ENCODE measurements around the gene ERBIN. TPM values are rescaled to one million over a fixed set of nuclear protein-coding genes. Genes with fewer than 3 reads are reported as not detected.

The ERBIN gene
- polyA plus RNA-seq, 1 of the 3 experiments (the other 2 are of a cell fraction), result 10.3 TPM

DNA sequence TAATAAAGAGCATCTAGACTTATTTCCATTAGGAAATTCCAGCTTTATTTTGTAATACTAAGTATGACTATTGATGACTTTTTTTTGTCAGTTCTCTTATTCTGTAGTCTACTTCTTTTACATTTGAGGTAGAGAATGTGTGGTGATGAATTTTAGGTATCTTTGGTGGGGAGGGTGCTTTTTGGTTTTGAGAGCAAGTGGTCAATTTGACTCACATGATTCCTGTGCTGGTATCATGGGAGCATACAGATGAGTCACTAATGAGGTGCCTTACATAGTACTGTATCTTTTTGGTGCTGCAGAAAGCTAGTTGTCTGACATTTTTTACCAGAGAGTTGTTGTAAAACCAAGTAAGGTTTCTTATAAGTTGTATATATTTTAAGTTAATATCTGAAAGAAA lies 35.3 kb downstream of the ERBIN start:
- CTCF ChIA-PET, result no interaction called here
- H3K9ac ChIP-seq, result no peak overlapping the region
- H2AFZ ChIP-seq (ENCODE audit: low read depth), result no peak overlapping the region
- no peaks in the 10 kb centered on the region for H3K9me3 ChIP-seq
- no peaks in the 10 kb centered on the region for H3K27me3 ChIP-seq (ENCODE audit: insufficient read depth)
- H4K20me1 ChIP-seq (ENCODE audit: insufficient read depth), result peaks cover 84% of the 10 kb centered on the region
- TF ChIP-seq FOSL2 (IDR thresholded peaks at IDR 0.05; ENCODE audit: borderline replicate concordance, low read depth) (peak; percentile 68), JUND (IDR thresholded peaks at IDR 0.05) (peak; percentile 29; the same call in 1 of the 2 replicates), ZBTB33 (IDR thresholded peaks at IDR 0.05; ENCODE audit: borderline replicate concordance, low read depth) (no peak)
- H3F3A ChIP-seq (replicated peaks; ENCODE audit: insufficient read depth), result peaks cover 19% of the 10 kb centered on the region
- peak overlapping the region in 1 of 2 experiments; percentile 20; a peak in 2 of 4 replicates for H3K27ac ChIP-seq (ENCODE audit: low read depth in 2 of 2, low read length in 1 of 2)
- POLR2A ChIA-PET, result no interaction called here
- peaks cover 99% of the 10 kb centered on the region for H3K79me2 ChIP-seq (ENCODE audit: insufficient read depth)
- H3K4me1 ChIP-seq (ENCODE audit: control insufficient read depth in 1 of 2, insufficient read depth in 2 of 2, low read depth in 1 of 2, low read length in 1 of 2), result peaks cover 8 to 13% of the 10 kb centered on the region in 2 experiments; a peak in 2 of 4 replicates
- H3K36me3 ChIP-seq (replicated peaks in 1 of 2; ENCODE audit: control insufficient read depth in 1 of 2, insufficient read depth in 2 of 2, low read length in 1 of 2), result no peaks in the 10 kb centered on the region
- no peak overlapping the region for H3K4me2 ChIP-seq
- no peaks in the 10 kb centered on the region for H3K9me2 ChIP-seq
- H3K4me3 ChIP-seq (ENCODE audit: low read depth in 2 of 2, low read length in 1 of 2), result no peak overlapping the region
- no peak for DNase-seq

DNA sequence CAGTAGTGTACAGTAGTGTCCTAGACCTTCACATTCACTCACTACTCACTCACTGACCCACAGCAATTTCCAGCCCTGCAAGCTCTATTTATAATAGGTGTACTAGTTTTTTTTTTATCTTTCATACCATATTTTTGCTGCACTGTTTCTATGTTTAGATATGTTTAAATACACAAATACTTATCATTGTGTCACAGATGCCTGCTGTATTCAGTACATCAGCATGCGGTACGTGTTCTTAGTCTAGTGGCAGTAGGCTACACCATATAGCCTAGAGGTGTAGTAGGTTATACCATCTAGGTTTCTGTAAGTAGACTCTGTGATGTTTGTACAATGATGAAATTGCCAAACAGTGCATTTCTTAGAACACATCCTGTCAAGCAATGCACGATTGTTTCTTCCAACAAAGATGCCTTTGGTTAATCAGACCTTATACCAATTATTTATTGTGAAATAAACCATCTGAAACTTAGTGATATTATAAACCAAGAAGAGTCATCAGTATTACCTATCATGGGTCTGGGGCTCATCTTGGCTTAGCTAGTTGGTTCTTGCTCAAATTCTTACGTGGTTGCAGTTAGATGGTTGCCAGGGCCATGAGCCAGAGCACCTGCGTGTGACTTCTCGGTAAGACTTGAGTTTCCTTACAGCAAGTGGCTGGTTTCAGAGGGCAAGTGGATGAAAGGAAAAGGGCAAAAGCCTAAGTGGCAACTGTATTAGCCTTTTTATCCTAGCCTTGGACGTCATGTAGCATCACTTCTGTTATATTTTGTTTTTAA lies 41.1 kb downstream of the ERBIN start:
- POLR2A ChIA-PET, result no interaction called here
- H3K4me3 ChIP-seq (ENCODE audit: low read depth in 2 of 2, low read length in 1 of 2), result no peak overlapping the region
- H3K36me3 ChIP-seq (replicated peaks in 1 of 2; ENCODE audit: control insufficient read depth in 1 of 2, insufficient read depth in 2 of 2, low read length in 1 of 2), result no peaks in the 10 kb centered on the region
- H3K9me3 ChIP-seq, result no peaks in the 10 kb centered on the region
- peaks cover 4 to 22% of the 10 kb centered on the region in 2 experiments; a peak in 3 of 4 replicates for H3K4me1 ChIP-seq (ENCODE audit: control insufficient read depth in 1 of 2, insufficient read depth in 2 of 2, low read depth in 1 of 2, low read length in 1 of 2)
- no peaks in the 10 kb centered on the region for H3K27me3 ChIP-seq (ENCODE audit: insufficient read depth)
- H3K9ac ChIP-seq, result no peak overlapping the region
- TF ChIP-seq REST (IDR thresholded peaks at IDR 0.05; ENCODE audit: low read depth, low read length) (no peak), JUND (IDR thresholded peaks at IDR 0.05) (no peak), GATA2 (CRISPR knock-in tag; IDR thresholded peaks at IDR 0.05) (no peak), EZH2phosphoT487 (IDR thresholded peaks at IDR 0.05; ENCODE audit: borderline replicate concordance, low read depth) (no peak), FOXJ3 (CRISPR knock-in tag; IDR thresholded peaks at IDR 0.05) (no peak), FOXM1 (IDR thresholded peaks at IDR 0.05; ENCODE audit: low read depth) (no peak), GABPA (IDR thresholded peaks at IDR 0.05; ENCODE audit: low read depth) (no peak), ZBTB33 (IDR thresholded peaks at IDR 0.05; ENCODE audit: borderline replicate concordance, low read depth) (no peak), FOSL2 (IDR thresholded peaks at IDR 0.05; ENCODE audit: borderline replicate concordance, low read depth) (no peak)
- TF ChIP-seq, protein P1, sequence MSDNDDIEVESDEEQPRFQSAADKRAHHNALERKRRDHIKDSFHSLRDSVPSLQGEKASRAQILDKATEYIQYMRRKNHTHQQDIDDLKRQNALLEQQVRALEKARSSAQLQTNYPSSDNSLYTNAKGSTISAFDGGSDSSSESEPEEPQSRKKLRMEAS (IDR thresholded peaks at IDR 0.05; ENCODE audit: low read depth), result no peak
- H3K4me2 ChIP-seq, result no peak overlapping the region
- H3K27ac ChIP-seq (ENCODE audit: low read depth in 2 of 2, low read length in 1 of 2), result no peak overlapping the region
- H3K79me2 ChIP-seq (ENCODE audit: insufficient read depth), result peaks cover 100% of the 10 kb centered on the region
- H2AFZ ChIP-seq (ENCODE audit: low read depth), result no peak overlapping the region
- DNase-seq, result no peak
- no peaks in the 10 kb centered on the region for H3F3A ChIP-seq (replicated peaks; ENCODE audit: insufficient read depth)
- 96% methylated on average over 7 of the region's 7 CpGs for WGBS (ENCODE audit: low lambda C conversion rate)
- no peaks in the 10 kb centered on the region for H3K9me2 ChIP-seq
- CTCF ChIA-PET, result interaction anchor here (1.2 kb wide), 1 partner anchor 25 kb away, joined by 3 read pairs; no protein-coding TSS in a partner anchor
- H4K20me1 ChIP-seq (ENCODE audit: insufficient read depth), result peaks cover 96% of the 10 kb centered on the region

All from SK-N-SH (cell line).